NCI-H748 (cell line): Measurements from ENCODE around the gene RBM44.

ENCODE experiments used
- DNase-seq: peaks from one replicate; lab custom pipeline; 2025; ENCODE audit not compliant: unreplicated experiment; lab: John Stamatoyannopoulos, UW

Gene RBM44

DNA sequence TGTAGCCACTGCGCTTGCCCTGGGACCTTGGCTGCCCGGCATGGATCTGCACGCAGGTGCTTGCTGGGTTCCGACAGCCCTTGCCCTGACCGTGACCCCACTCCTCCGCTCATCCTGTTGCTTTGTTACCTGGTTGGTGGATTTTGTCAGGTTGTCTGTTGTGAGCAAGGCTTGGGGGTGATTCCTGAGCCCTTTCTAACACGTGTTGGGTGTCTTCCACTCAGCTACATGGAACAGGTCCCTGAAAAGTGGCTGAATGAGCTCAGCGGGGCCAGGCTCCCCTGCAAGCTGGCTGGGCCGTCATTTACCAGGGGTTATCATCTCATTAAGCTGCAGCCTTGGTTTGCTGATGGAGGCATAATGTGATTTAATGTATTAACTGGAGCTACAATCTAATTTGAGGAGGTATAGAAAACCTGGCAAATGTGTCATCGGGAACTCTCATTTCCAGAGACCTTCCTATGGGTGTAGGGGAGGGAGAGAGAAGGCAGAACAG, 85.4 kb downstream of the RBM44 start:
- DNase-seq, result no peak

DNA sequence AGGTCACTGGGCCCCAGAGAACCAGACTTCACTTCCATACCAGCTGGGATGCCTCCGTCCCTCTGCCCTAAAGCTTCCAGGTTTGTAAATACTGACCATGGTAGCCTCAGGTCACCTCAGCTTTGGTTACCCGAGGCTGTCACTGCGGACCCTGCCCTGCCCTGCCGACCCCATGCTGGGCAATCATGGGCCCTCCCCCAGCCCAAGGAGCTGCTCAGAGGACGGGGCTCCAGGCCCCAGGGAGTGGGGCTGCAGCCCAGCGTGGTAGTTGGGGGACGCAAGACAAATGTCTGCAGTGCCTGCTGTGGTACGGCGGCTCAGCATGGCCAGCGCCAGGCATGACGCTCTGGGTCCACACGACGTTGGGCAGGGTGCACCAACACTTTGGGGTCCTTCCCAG, 86.1 kb downstream of the RBM44 start:
- DNase-seq, result no peak

DNA sequence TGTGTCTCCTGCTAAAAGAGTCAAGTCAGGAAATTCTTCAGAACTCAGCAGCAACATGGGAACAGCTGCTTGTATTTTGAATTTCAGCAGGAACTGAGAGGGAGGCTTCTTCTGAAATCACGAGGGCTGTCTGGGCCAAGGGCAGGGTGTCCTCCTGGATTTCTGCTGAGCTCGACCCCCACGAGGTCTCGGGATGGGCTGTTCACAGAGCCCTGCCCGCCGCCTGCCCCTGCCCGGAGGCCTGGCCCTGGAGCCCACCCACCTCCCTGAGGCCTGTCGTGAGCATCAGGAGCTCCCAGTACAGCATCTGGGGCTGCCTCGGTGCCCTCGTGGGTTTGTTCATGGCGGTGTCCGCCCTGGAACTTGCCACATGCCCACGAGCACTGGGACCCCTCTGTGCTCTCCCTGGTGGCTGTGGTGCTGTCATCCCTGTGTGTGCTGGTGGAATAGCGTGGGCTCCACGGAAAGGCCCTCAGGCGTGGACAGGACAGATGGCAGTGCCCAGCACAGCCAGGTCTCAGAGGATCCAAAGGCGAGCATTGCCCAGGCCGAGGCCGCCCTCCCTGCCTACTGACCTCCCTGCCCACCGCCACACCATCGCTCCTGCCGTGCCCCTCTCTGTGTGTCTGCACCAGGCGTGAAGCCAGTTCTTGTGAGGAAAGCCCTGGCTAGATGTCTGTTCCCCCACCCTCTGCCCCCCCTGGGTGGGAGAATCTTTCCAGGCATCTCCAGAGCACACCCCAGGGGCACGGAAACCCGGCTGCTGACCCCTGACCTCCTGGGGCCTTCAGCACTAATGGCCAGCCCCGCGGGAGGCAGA, 86.7 kb downstream of the RBM44 start:
- DNase-seq, result no peak

DNA sequence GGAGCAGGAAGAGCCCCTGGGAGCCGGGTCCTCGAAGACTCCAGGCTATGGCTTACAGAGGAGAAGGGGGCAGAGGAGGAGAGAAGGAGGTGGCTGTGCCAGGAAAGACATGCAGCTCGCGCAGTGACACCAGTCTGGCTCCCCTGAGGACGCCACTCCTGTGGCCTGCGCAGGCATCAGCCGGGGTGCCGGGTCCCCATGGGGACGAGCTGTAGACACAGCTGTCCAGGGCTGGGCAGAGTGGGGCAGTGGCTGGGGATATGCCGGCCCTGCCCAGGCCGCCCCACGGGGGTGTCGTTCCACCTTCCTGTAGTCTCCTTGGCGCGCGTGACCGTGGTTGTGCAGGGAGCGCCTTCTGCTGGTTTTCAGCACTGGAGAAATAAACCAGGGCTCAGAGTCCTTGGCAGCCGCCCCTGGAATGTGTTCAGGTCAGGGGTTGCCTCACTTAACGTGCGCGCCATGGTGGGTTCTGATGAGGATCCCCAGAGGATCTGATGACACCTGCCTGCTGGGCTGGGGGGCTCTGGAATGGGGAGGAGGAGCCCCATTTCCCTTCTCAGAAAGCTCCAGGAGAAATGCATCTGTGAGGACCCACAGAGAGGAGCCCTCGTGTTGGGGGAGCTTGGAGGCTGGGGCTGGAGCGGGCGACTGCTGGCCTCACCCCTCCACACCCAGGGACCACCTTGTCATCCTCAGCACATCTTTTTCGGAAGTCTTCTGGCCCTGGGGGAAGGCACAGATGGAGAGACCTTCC, 87.5 kb downstream of the RBM44 start:
- no peak for DNase-seq

DNA sequence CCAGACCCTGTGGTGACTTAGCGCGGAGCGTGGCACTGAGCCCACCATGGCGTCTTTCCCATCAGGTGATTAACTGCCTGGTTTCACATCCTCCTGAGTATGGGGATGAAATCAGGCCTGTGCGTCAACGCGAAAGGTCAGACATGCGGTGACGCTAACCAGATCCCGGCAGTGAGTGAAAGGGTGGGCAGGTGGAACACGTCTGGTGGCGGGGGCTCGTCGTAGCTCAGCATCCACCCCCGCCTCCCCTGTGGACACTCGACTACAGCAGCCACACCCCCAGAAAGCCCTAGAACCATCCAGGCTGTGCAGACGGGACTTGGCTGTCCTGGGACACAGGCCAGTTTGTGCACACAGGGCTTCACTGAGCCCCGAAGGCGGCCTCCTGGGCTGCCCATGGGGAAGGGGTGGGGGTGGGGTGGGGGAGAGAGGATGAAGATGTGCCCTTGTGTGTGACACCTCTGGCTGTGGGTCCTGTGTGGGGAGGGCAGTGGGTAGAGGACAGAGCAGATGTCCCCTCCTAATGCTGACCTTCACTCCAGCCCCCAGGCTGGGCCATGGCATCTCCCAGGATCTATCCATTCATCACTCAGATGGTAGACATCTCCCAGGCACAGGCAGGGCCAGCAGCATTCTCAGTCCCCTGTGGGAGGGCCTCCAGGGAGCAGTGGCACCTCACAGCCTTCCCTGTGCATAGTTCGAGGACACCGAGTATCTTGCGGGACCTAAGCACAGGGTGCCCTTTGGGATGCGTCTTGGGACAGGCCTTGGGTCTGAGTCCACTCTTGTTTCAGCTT, 88.3 kb downstream of the RBM44 start:
- no peak for DNase-seq

DNA sequence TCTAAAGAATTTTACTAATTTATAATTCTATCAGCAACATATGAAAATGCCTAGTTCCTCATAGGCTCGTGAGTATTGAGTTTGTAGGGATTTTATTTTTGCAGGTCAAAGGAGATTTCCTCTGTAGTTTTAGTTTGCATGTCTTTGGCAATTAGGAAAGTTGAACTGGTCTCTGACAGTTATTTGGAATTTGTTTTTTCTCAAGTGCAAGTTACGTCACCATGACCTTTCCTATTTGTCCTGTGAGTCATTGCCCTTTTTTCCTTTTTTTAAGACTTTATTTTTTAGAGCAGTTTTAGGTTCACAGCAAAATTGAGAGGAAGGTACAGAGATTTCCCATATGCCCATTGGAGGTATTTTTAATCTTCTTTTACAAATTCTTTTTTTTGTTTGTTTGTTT, 89.8 kb downstream of the RBM44 start:
- DNase-seq, result no peak

DNA sequence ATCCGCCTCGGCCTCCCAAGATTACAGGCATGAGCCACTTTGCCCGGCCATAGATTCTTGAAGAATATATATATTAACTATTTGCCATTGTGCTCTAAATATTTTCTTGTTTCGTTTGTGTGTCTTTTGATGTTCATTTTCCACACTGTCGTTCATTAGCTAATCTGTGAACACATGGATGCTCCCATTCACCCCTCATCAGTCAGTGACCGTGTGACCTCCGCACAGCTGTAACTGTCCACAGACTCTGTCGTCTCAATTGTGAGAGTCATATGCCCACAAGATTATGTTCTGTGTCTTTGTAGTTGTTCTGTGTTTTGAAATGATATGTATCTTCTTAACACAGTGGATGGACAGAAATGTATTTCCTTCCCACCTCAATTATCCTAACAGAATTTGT, 90.4 kb downstream of the RBM44 start:
- DNase-seq, result no peak

DNA sequence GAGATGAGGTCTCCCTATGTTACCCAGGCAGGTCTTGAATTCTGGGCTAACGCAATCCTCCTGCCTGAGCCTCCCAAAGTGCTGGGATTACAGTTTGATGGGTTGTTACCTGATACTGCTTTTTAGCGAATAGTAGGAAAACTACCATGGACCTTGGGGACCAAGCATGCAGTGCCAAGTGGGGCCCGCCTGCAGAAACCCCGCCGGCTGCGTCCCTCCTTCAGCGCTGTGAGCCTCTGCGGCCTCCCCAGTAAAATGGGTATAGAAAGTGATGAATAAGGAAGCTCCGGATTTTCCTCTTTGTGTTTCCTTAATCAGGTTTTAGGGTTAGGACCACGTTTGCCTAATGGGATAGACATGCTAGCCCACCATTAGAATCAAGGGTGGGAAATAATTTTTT, 91.2 kb downstream of the RBM44 start:
- no peak for DNase-seq
